Calu3 (cell line): Measurements from ENCODE around the gene ATP1B3. TPM values are rescaled to one million over a fixed set of nuclear protein-coding genes. Genes with fewer than 3 reads are reported as not detected.

Source experiments
- BruUV-seq: library from RNA; stranded (reverse); fragments of 400-500 nt; replicated peaks from 2 replicates; lab custom pipeline; 2021; lab: Mats Ljungman, UMichigan
- CTCF ChIA-PET: fragments of 300-600 bp; sonication (Branson Sonifier 250); formaldehyde crosslinking; loops from one replicate; lab custom pipeline; 2022; ENCODE audit warnings: antibody characterized with exemption; lab: Charles Lee
- DNase-seq: peaks from one replicate; pipeline ENCODE4 v3.0.0; 2022
- H3K27ac Mint-ChIP-seq: one replicate; pipeline ENCODE4 v1.8.0; 2022; ENCODE audit warnings: mixed read lengths; ENCODE audit not compliant: unreplicated experiment
- H3K27me3 Mint-ChIP-seq: one replicate; pipeline ENCODE4 v1.8.0; 2022; ENCODE audit warnings: mixed read lengths; ENCODE audit not compliant: unreplicated experiment
- H3K36me3 Mint-ChIP-seq: one replicate; pipeline ENCODE4 v1.8.0; 2022; ENCODE audit warnings: mild to moderate bottlenecking, moderate library complexity, mixed read lengths; ENCODE audit not compliant: insufficient read depth, unreplicated experiment
- H3K4me1 Mint-ChIP-seq: one replicate; pipeline ENCODE4 v1.8.0; 2022; ENCODE audit warnings: mild to moderate bottlenecking, low read depth, mixed read lengths; ENCODE audit not compliant: unreplicated experiment
- H3K4me3 Mint-ChIP-seq: one replicate; pipeline ENCODE4 v1.8.0; 2022; ENCODE audit warnings: mild to moderate bottlenecking, low read depth, moderate library complexity, mixed read lengths; ENCODE audit not compliant: unreplicated experiment
- H3K9me3 Mint-ChIP-seq: one replicate; pipeline ENCODE4 v1.8.0; 2022; ENCODE audit warnings: low read depth, mixed read lengths; ENCODE audit not compliant: unreplicated experiment
- intact Hi-C: fragments of 100-400 bp; cut with micrococcal nuclease; formaldehyde crosslinking; loops from one replicate; pipeline ENCODE4 v1.10.0; 2022; ENCODE audit not compliant: unreplicated experiment
- total RNA-seq: library from RNA; stranded (reverse); gene quantifications from 2 replicates; pipeline ENCODE4 v1.2.3, GENCODE V29; 2022
- TF ChIP-seq, protein P1 (sequence below): fragments of 200-600 bp; IDR thresholded peaks from one replicate; pipeline ENCODE4 v1.8.0; 2022; ENCODE audit warnings: antibody characterized with exemption; ENCODE audit not compliant: unreplicated experiment

Gene ATP1B3
- total RNA-seq, 1 experiment from 2014 or later, result 157 TPM

DNA sequence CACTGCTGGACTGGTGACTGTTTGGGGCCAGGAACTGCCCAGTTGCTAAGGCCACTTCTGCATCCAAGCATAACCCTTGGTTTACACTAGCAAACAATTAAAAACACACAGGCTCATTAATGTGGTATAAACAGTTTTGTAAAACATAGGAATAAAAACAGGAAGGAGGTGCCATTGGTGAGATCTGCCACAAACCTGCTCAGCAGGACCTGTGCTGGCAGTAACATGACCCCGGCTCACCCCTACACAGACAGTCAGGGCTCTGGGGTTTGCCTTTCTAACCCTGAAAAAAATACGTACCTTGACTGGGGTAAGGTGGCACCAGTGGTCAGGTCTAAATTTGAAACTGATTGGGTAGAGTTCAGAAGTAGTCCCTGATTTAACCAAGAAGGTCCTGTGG is 76.2 kb downstream of the ATP1B3 start:
- CTCF ChIA-PET, result interaction anchor here (0.6 kb wide), 1 partner anchor 336 kb away, joined by 3 read pairs; no protein-coding TSS in a partner anchor
- Mint-ChIP-seq H3K36me3 (no peaks in the 10 kb centered on the region), H3K9me3 (no peaks in the 10 kb centered on the region), H3K27me3 (no peaks in the 10 kb centered on the region), H3K4me1 (no peaks in the 10 kb centered on the region), H3K4me3 (no peak overlapping the region), H3K27ac (no peak overlapping the region)
- no peak for DNase-seq
- no TSS peak for BruUV-seq
- TF ChIP-seq, protein P1, sequence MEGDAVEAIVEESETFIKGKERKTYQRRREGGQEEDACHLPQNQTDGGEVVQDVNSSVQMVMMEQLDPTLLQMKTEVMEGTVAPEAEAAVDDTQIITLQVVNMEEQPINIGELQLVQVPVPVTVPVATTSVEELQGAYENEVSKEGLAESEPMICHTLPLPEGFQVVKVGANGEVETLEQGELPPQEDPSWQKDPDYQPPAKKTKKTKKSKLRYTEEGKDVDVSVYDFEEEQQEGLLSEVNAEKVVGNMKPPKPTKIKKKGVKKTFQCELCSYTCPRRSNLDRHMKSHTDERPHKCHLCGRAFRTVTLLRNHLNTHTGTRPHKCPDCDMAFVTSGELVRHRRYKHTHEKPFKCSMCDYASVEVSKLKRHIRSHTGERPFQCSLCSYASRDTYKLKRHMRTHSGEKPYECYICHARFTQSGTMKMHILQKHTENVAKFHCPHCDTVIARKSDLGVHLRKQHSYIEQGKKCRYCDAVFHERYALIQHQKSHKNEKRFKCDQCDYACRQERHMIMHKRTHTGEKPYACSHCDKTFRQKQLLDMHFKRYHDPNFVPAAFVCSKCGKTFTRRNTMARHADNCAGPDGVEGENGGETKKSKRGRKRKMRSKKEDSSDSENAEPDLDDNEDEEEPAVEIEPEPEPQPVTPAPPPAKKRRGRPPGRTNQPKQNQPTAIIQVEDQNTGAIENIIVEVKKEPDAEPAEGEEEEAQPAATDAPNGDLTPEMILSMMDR, result no peak
- intact Hi-C loops, result no loop called here

DNA sequence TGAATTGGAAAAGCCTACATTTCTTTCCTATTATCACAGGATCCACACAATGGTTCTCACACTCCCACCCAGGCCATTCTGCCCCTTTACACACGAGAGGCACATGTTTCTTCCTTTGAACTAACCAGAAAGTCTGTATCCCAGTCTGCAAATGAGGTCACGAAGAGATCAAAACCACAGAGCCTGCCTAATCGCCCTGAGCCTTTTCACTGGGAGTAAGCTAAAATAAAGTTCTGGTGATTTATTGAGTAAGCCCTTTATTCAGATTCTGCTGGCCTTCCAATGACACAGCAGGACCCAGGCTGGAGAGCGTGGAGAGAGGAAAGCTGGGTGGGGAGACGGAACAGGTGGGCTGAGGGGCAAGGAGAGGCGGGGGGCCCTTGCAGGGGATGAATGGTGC is 78.7 kb downstream of the ATP1B3 start:
- Mint-ChIP-seq H3K36me3 (peaks cover 9% of the 10 kb centered on the region), H3K27ac (no peak overlapping the region), H3K4me1 (no peaks in the 10 kb centered on the region), H3K9me3 (no peaks in the 10 kb centered on the region), H3K27me3 (no peaks in the 10 kb centered on the region), H3K4me3 (no peak overlapping the region)
- TF ChIP-seq, protein P1, result no peak
- no TSS peak for BruUV-seq
- CTCF ChIA-PET, result no interaction called here
- intact Hi-C loops, result no loop called here
- DNase-seq, result no peak

DNA sequence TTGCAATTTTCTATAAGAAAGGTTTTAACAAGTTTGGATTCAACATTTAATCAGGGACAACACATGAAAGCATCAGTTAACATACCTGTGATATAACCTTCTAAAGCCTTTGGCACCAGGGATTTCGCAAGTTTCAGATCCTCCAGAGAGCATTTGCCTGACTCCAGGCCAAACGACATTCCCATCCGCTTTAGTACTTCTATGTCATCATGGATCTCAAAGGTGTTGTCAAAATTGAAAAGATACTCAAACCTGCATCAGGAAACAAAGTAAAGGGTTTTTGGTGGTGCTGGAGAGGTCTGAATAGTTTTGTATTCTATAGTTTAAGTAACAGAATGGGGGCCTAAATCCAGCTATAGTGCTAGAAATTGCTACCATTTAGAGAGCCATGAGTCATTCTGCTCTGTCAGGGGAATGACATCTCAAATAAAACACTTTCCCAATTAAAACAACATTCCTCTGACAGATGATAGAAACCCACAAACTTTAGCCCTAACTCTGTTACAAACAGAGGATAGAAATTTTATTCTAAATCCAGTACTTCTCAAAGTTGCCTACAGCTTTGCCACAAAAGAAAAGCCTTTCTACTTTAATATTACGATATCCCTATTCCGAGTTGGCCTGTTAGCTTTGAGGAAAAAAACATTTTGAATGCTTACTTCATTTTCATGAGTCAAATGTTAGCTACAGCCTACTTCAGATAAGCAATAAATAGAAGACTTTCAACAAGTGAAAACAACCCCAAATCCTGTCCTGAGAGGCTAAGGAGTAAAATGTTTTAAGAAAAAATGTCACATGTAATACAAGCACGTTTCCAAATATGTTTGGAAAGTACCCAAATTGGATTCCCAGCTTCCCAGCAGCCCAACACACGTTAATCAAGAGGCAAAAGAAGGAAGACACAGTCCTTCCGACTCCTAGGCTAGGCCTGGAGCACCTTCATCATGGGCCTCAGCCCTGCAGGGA is 83.4 kb downstream of the ATP1B3 start:
- CTCF ChIA-PET, result interaction anchor here (0.6 kb wide), 1 partner anchor 175 kb away, joined by 3 read pairs; no protein-coding TSS in a partner anchor
- intact Hi-C loops, result loop anchor here (10.0 kb wide), 1 partner anchor 165 kb away; no protein-coding TSS in a partner anchor
- H3K27me3 Mint-ChIP-seq, result no peaks in the 10 kb centered on the region
- no TSS peak for BruUV-seq
- TF ChIP-seq, protein P1, result no peak
- H3K27ac Mint-ChIP-seq, result no peak overlapping the region
- H3K36me3 Mint-ChIP-seq, result peaks cover 12% of the 10 kb centered on the region
- no peak for DNase-seq
- no peak overlapping the region for H3K4me3 Mint-ChIP-seq
- no peaks in the 10 kb centered on the region for H3K4me1 Mint-ChIP-seq
- H3K9me3 Mint-ChIP-seq, result no peaks in the 10 kb centered on the region

DNA sequence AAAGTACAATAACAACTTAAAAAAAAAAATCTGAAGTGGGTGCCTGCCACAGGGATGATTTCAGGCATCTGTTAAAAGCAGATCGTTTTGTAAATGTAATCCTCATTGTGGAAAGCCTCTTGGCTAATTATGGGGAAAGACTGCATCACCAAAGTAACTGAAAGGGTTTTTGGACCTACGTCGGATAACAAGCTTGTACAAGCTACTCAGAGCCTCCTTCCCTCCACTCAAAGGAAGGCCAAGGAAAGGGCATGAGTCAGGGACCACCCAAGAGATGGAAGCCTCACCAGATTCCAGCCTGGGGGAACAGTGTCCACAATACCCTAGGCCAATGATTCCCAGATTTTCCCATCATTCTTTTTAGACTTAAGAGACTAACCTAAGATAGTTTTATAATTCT is 84.3 kb downstream of the ATP1B3 start:
- BruUV-seq, result no TSS peak
- CTCF ChIA-PET, result no interaction called here
- Mint-ChIP-seq H3K27me3 (no peaks in the 10 kb centered on the region), H3K4me1 (no peaks in the 10 kb centered on the region), H3K36me3 (peaks cover 12% of the 10 kb centered on the region), H3K27ac (no peak overlapping the region), H3K4me3 (no peak overlapping the region), H3K9me3 (no peaks in the 10 kb centered on the region)
- no peak for DNase-seq
- intact Hi-C loops, result loop anchor here (10.0 kb wide), 1 partner anchor 164 kb away; no protein-coding TSS in a partner anchor
- TF ChIP-seq, protein P1, result no peak
